NCI-H1694 (cell line): ENCODE data around the gene TRPC6.
"Not testable (repeated sequence)": the region's sequence is repeated elsewhere in the genome, so short reads cannot be mapped to it uniquely, and the experiment has no call there.

Source experiments
- DNase-seq: peaks from one replicate; lab custom pipeline; 2025; lab: John Stamatoyannopoulos, UW

Gene TRPC6

DNA sequence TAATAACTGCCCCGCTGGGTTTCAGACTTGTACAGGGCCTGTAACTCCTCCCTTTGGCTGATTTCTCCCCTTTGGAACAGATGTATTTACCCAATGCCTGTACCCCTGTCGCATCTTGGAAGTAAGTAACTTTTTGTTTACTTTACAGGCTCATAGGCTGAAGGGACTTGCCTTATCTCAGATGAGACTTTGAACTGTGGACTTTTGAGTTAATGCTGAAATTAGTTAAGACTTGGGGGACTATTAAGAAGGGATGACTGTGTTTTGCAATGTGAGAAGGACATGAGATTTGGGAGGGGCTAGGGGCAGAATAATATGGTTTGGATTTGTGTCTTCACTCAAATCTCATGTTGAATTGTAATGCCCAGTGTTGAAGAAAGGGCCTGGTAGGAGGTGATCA is 62.0 kb downstream of the TRPC6 start:
- no peak for DNase-seq

DNA sequence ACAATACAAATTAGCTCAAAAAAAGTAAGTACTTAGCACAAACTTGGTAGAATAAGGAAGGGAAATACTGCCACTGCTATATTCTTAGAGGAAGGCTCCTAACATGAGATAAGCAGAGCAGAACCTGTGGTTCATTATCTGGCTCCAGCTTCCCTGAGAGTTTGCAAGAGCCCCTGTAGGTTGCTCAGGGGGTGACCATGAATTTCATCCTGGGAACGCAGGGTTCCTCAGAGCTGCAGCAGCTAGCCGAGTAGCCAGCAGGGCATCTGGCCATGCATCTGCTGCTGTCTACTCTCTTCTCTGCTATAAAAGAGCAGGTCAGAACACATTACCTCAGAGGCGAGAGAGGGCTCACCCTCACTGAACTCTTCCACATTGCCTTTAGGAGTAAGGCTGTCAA is 67.3 kb downstream of the TRPC6 start:
- no peak for DNase-seq

DNA sequence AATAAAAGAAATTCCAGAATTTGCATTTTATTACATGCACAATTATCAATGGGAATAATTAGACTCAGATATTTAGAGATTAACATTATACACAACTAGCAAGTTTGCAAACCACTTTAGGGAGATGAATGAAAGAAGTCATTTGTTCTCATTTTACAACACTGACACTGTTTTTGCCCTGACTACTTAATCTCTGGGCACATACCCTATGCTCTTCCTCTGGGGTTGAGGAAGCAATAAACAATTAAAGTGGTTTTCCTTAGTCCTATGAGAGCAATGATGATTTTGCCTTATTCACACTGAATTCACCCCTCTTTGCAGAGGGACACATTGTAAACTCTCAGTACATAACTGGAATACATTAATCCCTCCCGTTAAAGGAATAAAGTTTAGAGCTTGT is 72.7 kb downstream of the TRPC6 start:
- DNase-seq, result no peak

DNA sequence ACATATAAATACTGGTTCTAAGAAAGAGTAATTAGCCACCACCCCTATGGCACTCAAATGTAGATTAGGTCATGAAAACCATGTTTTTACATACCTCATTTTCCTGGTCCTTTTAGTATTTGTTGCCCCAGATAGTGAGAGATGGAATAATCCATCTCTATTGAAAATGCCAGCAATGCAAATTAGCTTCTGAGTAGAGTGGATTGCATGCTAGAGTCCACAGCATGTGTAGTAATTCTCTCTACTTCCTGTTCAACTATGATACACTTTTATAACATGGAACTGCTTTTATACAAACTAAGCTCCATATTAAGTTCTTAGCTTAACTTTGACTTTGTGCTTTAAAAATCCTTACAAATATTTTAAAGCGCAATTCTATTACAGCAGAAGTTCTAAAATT is 73.2 kb downstream of the TRPC6 start:
- DNase-seq, result no peak

DNA sequence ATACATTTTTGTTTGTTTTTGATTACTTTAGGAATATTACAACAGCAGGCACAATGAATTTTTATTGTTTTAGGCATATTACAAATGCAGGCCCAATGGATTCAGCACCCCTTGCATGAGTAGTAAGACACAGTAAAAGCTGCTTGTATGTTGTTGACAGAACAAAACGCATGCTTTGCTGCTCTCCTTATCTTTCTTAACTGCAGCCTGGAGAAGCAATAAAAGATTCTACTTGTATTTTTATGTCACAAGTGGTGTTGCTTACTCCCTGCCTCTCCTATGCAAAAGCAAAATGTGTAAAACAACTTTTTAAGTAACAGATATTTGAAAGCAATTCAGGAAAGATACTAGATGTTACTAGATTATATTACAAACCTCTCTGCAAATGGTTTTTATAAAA is 73.9 kb downstream of the TRPC6 start:
- DNase-seq, result no peak

DNA sequence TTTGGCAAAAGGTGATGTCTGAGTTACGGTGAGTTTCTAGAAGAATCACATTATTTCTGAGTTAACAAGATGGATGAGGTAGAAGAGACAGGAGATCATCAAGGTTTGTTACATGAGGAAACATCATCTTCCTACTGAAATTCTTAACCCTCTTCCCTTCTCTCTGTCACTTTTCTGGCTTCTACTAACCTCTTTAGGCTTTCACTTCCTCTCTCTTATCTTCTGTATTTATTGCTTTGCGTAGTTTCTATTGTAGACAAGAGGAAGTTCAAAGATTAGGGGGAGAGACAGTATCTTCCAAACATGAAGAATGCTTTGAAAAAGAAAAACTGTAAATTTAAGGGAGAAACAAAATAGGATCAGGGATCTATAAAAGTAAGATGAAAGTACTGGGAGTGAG is 75.4 kb downstream of the TRPC6 start:
- no peak for DNase-seq

DNA sequence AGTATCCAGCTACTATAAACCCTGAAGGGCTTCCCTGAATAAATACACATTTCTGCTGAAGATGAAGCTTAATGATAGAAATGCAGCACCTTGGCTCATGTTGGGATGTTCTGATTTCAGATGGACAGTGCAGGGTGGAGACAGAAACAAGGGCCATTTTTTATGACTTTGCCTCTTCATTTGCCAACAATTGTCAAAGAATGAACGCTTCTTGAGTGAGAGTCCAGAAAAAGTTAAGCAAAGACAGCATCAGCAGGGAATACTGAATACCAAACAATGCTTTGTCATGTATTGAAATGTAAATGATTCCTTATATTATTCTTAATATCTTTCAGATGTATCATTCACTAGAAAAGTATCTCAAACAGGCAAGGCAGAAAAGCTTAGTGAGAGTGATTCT is 84.9 kb downstream of the TRPC6 start:
- DNase-seq, result no peak

DNA sequence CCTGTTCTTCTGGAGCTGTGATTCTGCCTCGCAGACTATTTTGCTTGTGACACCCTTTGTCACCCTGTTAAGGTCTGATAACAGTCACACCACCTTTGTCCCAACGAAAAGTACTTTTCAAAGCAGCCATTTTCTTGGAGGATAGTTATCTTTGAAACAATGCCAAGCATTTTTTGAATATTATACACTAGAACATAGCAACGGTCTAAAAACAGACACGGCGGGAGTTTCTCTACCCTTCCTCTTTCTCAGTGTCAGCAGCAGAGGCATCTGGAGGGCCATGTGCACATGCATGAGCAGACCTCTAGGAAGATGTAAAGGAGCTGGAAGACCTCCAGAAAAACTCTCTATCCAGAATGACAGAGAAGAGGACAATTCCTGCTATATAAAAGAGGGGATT is 86.5 kb downstream of the TRPC6 start:
- no peak for DNase-seq

DNA sequence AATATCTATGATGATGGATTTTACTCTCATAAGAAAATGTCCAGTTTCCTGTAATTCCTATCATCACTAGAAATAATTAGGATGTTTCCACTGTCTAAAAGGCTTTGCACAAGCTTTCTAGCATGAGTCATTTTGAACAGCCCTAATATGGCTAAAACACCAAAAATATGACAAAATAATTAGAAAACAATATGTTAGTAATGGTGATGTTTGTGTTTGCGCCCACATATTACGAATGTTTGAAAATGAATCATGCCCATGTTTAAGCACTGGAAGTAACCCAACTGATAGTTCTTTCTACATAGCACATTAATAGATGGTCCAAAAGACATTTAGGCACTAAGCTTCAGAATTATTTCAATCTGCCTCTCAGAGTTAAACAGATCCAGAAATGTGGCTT is 96.0 kb downstream of the TRPC6 start:
- no peak for DNase-seq

DNA sequence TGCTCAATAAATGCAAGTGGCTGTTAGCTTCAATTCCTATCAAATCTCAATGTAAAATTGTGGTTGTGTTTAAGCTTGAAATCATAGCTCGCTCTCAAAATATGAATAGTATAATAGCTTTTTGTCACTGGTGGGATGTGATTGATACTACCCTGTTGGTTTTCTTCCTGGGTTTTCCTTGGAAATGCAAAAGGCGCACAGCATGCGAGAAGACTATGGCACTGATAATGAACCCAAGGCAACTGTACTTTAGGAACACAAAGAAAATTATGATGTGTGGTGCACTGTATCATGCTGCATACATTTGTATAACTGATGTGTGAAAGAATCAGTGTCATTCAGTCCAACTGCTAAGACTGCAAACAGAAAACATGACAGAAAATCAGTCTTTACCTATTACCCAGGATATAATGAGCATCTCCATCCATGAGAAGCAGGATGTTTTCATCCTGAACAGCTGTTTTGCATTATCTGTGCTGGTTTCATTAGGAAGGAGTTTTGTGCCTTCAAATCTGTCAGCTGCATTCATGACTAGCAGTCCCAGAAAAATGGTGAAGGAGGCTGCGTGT is 101.2 kb downstream of the TRPC6 start:
- no peak for DNase-seq

DNA sequence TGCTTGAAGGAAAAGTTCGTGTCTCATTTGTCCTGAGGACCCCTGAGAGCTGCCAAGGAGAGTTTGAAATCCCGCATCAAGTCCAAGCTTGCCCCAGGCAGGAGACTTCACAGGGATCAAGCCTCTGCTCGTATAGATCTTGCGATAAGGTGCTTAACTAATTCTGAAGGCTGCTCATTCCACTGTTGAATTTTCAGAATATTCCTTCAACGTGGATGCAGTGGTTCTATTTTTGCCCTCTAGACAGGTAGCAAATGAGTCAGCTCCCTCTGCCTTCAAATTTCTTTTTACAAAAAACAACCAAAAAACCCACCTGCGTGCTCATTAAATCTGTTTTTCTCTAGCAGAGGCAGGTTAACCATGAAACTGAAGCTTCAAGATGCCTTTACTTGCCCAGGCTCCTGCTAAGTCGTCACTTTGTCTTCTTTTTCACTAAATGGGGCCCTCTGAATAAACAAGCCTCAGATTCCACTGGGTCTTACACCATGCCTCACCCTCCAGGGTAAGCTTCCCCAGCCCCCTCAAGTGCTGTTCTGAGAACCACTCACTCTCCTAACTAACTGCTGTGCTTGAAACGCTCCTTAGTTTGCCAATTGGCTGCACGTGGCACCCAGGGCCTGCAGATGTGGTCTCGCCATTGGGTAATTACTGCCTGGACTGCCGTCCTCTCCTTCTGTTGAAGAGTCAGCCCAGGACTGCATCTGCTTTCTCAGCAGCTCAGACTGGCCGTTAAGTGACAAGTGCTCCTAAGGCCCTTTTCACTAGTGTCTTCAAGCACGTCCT is 105.0 kb downstream of the TRPC6 start:
- no peak for DNase-seq

DNA sequence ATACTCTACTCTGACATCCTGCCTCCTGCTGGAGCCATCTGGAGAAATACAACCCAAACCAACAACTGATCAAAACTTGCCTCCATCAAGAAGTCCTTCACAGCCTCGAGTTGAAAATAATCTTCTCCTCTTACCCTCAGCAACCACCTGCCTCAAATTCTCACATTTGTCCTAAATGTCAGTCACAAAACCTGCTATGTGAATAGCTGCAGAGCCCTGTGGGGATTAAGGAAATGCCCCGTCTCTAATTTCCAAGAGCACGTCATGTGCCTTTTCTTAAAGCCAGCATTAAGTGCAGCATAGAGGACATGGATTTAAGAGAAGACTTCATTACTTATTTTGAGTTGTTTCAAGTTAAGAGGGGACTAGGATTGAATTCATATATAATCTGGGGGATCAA is 105.9 kb downstream of the TRPC6 start:
- DNase-seq, result no peak

DNA sequence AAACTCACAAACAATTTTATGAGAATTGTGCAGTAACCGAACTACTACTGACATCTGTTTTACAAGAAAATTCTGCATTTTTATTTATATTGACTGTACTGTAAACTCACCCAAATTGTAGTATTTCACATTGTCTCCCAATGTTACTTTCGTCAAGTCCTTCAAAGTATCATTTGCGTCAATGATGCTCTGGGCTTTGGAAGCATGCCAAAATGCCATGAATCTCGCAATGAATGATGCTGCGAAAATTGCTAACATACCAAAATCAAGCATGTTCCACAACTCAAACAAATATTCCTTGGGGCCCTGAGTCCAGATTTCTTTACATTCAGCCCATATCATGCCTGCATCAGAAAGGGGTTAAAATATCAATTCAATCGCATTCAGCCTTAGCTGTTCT is 107.6 kb downstream of the TRPC6 start:
- DNase-seq, result no peak

DNA sequence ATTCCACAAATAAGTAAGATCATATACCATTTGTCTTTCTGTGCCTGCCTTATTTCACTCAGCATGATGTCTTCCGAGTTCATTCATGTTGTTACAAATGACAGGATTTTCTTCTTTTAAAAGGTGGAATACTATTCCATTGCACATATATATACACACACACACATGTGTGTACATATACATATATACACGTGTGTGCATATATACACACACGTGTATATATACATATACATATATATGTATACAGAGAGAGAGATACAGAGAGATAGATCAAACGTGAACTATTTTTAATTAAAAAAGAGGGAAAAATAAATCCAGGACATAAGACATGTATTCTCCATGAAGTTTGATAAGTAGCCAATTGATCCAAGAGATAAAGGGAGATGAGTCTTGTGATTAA is 108.1 kb downstream of the TRPC6 start:
- DNase-seq, result no peak

DNA sequence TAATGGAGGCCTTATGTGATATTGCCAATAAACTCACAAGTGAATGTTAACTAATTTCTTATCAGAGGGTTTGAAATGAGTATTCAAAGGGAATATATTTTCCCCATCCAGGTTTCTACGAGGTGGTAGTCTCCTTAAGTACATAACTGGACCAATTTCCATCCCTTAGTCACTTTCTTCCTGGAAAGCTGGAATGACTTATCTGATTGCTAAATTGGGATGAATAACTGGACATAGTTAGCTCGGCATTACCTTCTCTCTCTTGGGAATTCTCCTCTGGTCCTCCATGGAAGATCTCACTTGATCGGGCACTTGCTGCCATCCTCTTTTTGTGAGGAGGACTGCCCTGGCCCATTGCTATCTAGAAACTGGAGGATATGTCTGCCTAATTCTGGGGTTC is 109.1 kb downstream of the TRPC6 start:
- no peak for DNase-seq

DNA sequence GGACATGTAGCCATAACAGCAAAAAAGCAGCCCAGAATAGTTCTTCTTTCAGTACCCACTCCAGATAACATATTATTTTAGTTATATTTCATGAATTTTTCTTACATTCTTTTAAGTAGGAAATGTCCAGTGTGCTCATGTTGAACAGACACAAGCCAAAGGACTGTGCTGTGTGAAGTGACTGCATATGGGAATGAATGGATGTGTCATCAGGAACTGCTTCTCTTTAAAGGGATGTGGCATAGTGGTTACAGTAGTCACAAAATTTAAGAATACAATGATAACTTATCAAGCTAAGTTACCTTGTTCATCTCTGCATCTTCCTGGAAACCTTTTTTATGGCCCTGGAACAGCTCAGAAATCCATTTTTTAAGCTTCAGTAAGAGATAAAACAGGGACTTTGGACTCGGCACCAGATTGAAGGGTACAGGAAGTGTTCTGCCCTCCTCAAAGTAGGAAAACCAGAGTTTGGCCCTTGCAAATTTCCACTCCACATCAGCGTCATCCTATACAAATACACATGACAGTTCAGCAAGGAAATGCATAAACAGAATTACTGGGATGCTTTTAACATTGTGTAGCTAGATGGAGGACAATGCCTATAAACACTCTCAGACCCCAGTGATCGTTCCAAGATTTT is 112.8 kb downstream of the TRPC6 start:
- no peak for DNase-seq

DNA sequence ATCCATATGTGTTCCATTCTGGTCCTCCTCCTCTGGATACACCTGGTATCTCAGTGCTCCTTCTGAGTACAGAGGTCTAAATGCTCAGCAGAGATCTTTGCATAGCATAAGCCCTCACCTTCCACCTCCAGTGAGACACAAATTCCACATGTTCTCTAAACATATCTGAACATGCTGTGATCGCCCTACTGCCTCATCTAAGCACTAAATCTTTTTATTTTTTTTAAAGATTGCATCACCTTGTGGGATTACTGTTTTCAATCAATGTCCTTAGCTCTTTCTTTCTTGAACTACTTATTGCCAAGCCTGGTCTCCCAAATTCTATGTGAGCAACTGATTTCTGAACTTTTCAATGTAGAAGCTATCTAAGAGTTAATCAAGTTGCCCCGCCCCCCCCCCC is 113.4 kb downstream of the TRPC6 start:
- DNase-seq, result no peak

DNA sequence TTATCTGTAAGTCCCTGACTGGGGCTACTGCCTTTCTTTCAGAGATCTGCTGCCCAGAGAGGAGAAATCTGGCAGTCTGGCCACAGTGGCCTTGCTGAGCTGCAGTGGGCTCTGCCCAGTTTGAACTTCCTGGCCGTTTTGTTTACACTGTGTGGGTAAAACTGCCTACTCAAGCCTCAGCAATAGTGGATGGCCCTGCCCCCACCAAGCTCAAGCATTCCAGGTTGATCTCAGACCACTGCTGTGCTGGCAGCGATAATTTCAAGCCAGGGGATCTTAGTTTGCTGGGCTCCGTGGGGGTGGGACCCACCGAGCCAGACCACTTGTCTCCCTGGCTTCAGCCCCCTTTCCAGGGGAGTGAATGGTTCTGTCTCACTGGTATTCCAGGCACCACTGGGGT is 117.5 kb downstream of the TRPC6 start:
- no peak for DNase-seq

DNA sequence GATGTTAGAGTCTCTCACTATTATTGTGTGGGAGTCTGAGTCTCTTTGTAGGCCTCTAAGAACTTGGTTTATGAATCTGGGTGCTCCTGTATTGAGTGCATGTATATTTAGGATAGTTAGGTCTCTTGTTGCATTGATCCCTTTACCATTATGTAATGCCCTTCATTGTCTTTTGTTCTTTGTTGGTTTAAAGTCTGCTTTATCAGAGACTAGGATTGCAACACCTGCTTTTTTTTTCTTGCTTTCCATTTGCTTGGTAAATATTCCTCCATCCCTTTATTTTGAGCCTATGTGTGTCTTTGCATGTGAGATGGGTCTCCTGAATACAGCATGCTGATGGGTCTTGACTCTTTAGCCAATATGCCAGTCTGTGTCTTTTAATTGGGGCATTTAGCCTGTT is 119.4 kb downstream of the TRPC6 start:
- DNase-seq, result not testable (repeated sequence)

DNA sequence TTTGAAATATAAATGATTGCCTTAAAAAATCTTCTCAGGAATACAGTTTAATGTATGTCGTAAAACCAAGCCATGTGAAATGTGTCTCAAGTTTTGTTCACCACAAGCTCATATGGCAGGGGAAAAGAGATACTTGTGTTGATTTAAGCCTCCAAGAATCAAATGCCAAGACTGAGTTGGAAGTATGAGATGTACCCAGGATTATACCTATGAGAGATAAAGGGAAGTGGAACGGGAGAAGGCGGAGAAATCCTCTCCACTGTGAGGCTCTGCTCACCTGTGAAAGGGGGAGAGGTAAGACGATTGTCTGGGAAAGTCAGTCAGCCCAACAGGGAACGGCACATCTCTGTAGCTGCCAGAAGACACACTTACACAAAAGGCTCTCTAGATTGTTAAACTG is 124.8 kb downstream of the TRPC6 start:
- no peak for DNase-seq

DNA sequence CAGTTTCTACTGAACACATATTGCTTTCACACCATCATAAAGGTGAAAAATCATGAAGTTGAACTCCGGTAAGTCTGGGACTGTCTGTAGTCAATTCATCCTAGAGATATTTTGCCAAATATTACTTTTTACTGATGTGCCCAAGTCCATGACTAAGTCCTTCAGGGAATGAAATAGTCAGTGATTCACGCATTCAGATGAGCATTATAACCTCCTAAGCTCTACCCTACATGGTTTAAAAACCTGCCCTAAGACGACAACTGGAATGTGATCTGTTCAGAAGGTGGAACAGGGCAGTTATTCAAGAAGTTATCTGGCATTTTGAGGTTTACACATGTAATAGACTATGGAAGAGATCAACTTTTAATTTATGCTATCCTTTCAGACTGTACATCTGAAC is 125.6 kb downstream of the TRPC6 start:
- DNase-seq, result no peak

DNA sequence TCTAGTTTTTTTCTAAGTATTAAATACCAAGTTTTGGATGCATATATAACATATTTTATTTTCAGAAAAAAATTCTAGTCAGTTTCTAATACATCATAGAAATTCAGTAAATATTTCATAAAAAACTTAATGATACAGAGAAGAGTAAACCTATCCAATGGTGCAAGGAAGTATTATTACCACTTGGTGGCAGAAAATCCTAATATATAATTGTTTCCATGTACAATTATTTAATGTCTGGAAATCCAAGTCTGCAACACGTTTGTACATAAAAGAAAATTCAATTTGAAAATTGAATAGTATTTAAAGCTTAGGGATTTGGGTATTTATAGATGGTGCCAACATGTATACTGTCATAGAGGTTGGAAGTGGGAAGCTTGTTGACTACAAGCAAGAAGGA is 127.0 kb downstream of the TRPC6 start:
- peak; percentile 4 for DNase-seq

DNA sequence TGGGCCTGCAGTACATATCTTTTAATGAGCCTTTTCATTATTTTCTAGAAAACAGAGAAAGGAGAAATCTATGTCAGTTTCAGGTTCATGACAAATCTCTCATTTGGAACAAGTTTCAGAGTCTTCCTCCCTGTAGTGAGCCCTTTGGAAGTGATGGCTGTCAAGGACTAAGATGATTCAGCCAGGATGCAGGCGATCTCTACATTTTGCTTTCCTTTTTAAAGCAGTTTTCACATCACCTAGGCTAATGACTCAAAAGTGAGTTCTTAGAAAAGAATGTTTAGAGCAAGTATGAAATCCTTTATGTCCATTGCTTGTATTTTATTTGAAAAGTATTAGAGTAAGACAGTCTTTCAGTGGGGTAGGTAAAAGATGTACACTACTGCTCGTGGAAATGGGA is 130.1 kb downstream of the TRPC6 start:
- no peak for DNase-seq
